ENCODE data around the gene KLF13. TPM values are rescaled to one million over a fixed set of nuclear protein-coding genes. Genes with fewer than 3 reads are reported as not detected.

Gene KLF13
- total RNA-seq, 1 donor: 66.2 TPM

DNA sequence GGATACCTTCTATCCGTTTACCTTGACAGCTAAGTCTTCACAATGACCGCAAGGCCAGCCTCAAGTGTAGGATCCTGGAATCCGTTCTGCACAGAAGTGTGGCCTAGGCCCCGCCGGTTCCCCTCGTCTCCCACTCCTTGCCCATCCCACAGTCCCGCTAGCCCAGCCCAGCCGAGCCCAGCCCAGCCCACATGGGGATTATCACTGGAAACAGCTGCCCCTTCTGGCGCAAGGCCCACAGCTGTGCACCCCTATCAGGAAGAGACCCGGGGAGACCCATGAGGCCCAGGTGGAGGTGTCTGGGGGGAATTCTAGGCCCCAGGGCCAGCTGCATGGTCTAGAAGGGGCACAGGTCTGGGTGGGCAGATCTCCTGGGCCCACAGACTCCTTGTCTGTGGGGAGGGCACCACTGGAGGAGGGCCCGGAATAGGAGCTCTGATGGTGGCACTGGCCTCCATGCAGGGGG lies 27.9 kb upstream of the KLF13 start:
- peak in 1 of 3 donors; percentile 36 for DNase-seq (ENCODE audit: low read depth in 2 of 3, low spot score in 2 of 3)

- peak in 1 of 3 donors; percentile 11 for DNase-seq (ENCODE audit: low read depth in 2 of 3, low spot score in 2 of 3)
Observed at GRCh38 chr15:31300208-31300661, 26.4 kb upstream of the KLF13 start.

DNA sequence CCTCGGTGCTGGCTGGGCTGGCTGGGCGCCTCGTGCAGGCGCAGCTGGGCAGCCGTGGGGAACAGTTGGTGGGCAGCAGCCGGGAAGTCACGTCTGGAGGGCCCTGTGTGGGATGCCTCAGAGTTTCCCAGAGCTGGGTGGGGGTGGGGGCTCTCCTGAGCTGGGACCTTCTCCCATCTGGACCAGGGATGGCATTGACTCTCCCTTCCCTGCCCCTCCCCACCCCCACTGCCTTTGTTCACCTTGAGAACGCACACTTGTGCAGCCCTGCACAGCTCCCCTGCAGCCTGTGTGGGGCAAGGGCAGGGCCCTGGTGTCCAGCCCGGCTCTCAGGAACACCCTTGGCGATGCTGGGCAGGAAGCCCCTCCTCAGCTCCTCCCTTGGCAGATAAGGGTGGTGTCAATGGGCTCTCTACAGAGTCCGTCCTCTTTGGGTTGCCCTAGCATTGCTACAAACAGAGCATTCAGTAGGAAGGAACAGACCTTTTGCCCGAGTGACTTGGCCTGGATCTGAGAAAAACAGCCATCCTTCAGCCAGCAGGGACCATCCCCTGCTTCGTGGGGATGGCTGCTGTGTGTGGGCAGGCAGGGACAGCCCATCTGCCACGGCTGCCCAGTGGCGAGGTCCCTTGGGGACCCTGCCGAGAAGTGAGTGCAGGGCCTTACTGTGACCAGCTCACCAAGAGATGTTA lies 25.5 kb upstream of the KLF13 start:
- DNase-seq (ENCODE audit: low read depth in 2 of 3, low spot score in 2 of 3): no peak

- no peak for DNase-seq (ENCODE audit: low read depth in 2 of 3, low spot score in 2 of 3)
Observed at GRCh38 chr15:31301673-31301990, 25.0 kb upstream of the KLF13 start.

GRCh38 chr15:31302029-31302657 lies 24.5 kb upstream of the KLF13 start:
- DNase-seq (ENCODE audit: low read depth in 2 of 3, low spot score in 2 of 3): no peak

DNA sequence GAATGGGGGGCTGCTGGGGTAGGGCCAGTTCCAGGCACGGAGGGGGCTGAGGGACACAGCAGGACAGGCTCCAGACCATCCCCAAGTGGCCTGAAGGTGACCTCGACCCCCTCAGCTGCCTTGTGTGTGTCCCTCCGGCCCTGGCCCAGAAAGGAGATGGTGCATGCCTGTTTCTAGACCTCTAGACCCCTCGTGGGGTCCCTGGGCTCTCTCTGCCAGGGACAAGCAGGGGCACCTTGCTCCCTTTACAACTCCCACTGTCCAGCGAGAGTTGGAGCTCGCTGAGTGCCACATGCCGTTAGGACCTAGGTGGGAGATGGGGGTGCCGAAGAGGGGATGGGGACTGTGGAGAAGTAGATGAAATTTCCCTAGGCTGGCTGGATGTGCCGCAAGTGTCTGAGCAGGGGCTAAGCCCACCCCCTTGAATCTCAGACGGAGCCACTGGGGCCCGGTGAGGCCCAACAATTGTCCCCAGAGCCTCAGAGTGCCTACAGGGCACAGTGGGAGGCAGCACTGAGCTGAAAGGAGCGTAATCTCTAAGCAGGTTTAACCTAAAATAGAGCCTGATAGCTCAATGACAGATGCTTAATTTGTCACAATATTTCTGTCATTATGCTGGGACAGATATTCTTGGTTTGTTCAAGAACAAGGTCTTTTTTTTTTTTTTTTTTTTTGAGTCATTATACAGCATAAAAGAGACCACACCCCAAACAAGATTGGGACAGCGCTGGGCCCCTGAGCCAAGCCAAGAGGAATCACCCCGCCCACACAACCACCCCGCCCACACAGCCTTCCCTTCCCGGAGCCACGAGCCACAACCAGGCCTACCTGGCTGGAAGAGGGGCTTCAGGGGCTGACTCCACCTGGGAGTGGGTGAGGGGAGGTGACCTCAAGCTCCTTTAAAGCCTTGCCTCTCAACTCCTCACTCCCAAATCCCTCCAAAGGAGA lies 23.6 kb upstream of the KLF13 start:
- peak in 1 of 3 donors; percentile 18 for DNase-seq (ENCODE audit: low read depth in 2 of 3, low spot score in 2 of 3)

GRCh38 chr15:31303726-31304648 lies 22.6 kb upstream of the KLF13 start:
- no peak for DNase-seq (ENCODE audit: low read depth in 2 of 3, low spot score in 2 of 3)

DNA sequence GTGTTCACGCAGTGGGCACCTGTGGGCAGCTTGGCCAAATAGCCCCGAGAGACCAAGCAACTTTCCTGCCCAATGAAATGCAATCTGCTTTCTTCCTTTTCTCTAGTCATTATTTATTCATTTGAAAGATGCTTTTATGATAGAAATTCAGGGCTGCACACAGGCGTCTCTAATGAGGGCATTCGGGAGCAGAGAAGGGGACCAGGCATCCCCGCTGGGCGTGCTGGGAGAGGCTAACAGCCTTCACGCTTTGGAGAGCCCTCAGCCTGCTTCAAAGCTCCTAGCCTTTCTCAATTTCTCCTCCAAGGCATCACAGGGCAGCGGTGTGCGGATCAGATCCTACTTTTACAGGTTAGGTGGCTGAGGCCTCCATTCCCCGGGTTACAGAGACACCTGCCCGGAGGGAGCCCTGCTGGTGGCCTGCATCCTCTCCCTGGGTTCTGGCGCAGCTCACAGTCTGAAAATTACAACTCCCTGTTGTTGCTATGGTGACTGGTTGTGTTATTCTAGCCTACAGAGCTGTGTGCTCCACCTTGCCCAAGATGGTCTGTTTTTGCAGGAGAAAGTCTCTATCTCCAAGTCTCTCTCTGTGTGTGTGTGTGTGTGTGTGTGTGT lies 21.8 kb upstream of the KLF13 start:
- peak in 1 of 3 donors; percentile 35 for DNase-seq (ENCODE audit: low read depth in 2 of 3, low spot score in 2 of 3)

- no peak for DNase-seq (ENCODE audit: low read depth in 2 of 3, low spot score in 2 of 3)
Observed at GRCh38 chr15:31305375-31305774, 21.3 kb upstream of the KLF13 start.

- no peak for DNase-seq (ENCODE audit: low read depth in 2 of 3, low spot score in 2 of 3)
Observed at GRCh38 chr15:31305796-31306425, 20.7 kb upstream of the KLF13 start.

DNA sequence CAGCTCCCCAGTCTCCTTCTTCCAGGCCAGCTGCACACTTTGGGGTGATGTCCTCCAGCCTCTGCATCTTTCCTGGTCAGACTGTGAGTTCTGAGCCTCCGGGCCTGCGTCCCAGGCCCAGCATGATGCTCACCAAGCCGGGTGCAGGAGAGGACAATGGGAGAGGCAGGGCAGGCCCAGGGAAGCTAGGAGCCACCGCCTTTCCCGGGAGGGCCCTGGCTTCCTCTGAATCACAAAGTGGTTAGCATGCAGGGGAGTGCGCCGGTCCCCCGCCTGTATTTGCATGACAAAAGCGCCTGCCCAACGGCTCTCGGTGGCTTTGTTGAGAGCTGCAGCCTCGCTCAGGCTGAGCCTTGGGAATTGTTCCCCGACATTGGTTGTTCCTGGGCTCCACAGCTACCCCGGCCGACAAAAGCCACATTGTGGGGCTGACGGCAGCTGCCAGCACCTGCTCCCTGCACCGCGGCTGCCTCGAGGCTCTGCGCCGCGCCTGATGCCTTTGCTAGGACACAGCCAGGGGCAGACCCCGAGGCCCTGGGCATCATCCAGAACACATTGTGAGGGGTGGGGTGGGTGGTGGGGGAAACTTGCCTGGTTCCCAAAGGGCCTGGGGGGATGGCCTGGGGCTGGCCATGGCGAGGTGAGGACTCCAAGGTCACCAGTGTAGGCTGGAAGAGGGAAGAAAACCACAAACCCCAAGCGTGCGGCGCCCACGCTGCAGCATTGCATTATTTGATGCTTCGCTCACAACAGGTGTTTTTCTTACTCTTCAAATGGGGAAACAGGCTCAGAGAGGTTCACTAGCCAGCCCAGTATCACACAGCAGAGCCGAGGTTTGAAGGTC lies 20.0 kb upstream of the KLF13 start:
- DNase-seq (ENCODE audit: low read depth in 2 of 3, low spot score in 2 of 3): no peak

GRCh38 chr15:31307270-31308184 lies 19.1 kb upstream of the KLF13 start:
- no peak for DNase-seq (ENCODE audit: low read depth in 2 of 3, low spot score in 2 of 3)

DNA sequence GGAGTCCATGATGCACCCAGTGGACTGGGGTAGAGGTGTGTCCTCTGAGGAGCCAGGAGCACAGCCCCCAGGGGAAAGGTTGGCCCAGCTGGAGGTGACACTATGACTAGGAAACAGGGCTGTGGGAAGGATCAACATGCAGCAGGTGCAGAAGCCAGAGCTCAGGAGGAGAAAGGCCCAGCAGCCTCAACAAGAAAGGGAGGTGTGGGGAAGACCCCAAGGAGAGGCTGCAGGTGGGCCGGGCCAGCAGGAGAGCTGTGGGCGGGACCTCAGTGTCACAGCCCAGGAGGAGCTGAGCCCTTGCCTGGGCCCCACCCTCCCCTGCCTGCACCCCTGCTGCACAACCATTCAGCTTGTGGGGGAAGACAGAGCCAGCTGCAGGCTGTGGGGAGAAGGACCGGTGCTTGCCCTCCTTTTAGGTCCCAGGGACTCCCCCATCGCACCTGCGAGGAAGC lies 18.4 kb upstream of the KLF13 start:
- no peak for DNase-seq (ENCODE audit: low read depth in 2 of 3, low spot score in 2 of 3)

- no peak for DNase-seq (ENCODE audit: low read depth in 2 of 3, low spot score in 2 of 3)
Observed at GRCh38 chr15:31309893-31310606, 16.6 kb upstream of the KLF13 start.

GRCh38 chr15:31311735-31312619 lies 14.7 kb upstream of the KLF13 start:
- DNase-seq (ENCODE audit: low read depth in 2 of 3, low spot score in 2 of 3): no peak

DNA sequence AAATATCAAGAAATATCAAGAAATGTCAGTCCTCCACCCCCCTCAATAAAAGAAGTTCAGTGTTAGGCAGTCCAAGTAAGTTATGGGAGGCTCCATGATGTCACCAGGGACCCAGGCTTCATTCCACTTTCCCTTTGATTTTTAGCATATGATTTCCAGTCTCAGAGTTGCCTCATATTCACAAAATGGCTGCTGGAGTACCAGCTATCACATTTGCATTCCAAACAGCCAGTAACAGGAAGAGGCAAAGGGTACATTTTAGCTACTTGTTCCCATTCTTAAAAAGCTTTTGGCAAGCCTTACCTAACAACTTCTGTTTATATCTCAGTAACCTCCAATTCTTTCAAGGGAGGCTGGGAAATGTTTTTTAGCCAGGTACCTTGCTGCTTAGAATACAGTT lies 13.4 kb upstream of the KLF13 start:
- no peak for DNase-seq (ENCODE audit: low read depth in 2 of 3, low spot score in 2 of 3)

All from hematopoietic multipotent progenitor cell (in vitro differentiated cells).